HEK293T (cell line): ENCODE results near the gene HSD17B11.
"Not testable (repeated sequence)": the region's sequence is repeated elsewhere in the genome, so short reads cannot be mapped to it uniquely, and the experiment has no call there.

Experiments used
- CTCF ChIA-PET: fragments of 350-600 bp; formaldehyde crosslinking; extraction: SDS; loops from one replicate; lab custom pipeline; 2021; ENCODE audit warnings: antibody characterized with exemption, inconsistent platforms; lab: Yijun Ruan, JAX
- POLR2A ChIA-PET: fragments of 350-600 bp; formaldehyde crosslinking; extraction: SDS; loops from one replicate; lab custom pipeline; 2020; ENCODE audit warnings: antibody characterized with exemption, inconsistent platforms; lab: Yijun Ruan, JAX
- DNase-seq: peaks from one replicate; pipeline ENCODE4 v3.0.0; 2012; ENCODE audit warnings: mixed read lengths; ENCODE audit errors: extremely low spot score
- ARNT ChIP-seq: fragments of 450-650 bp; IDR thresholded peaks from 2 replicates; pipeline ENCODE4 v1.6.1; 2017; ENCODE audit warnings: mild to moderate bottlenecking
- BHLHE40 ChIP-seq: fragments of 450-650 bp; IDR thresholded peaks from 2 replicates; pipeline ENCODE4 v1.6.1; 2016; ENCODE audit warnings: mild to moderate bottlenecking, moderate library complexity, borderline replicate concordance
- CTBP1 ChIP-seq: fragments of 450-650 bp; IDR thresholded peaks from 2 replicates; pipeline ENCODE4 v1.6.1; 2016; ENCODE audit warnings: borderline replicate concordance
- ELF4 ChIP-seq: fragments of 450-650 bp; IDR thresholded peaks from 2 replicates; pipeline ENCODE4 v1.6.1; 2017; ENCODE audit warnings: antibody characterized with exemption
- FOXA1 ChIP-seq: fragments of 450-650 bp; IDR thresholded peaks from 2 replicates; pipeline ENCODE4 v1.6.1; 2016; ENCODE audit warnings: mild to moderate bottlenecking
- FOXK2 ChIP-seq: fragments of 450-650 bp; IDR thresholded peaks from 2 replicates; pipeline ENCODE4 v1.6.1; 2016; ENCODE audit warnings: mild to moderate bottlenecking
- FOXM1 ChIP-seq: fragments of 450-650 bp; IDR thresholded peaks from 2 replicates; pipeline ENCODE4 v1.6.1; 2017; ENCODE audit warnings: mild to moderate bottlenecking, borderline replicate concordance
- HDGF ChIP-seq: fragments of 450-650 bp; IDR thresholded peaks from 2 replicates; pipeline ENCODE4 v1.6.1; 2017; ENCODE audit warnings: antibody characterized with exemption, borderline replicate concordance
- L3MBTL2 ChIP-seq: fragments of 450-650 bp; conservative IDR thresholded peaks from 2 replicates; pipeline ENCODE4 v1.6.1; 2016; ENCODE audit warnings: mild to moderate bottlenecking
- LEF1 ChIP-seq: fragments of 450-650 bp; IDR thresholded peaks from 2 replicates; pipeline ENCODE4 v1.6.1; 2017; ENCODE audit warnings: mild to moderate bottlenecking, borderline replicate concordance
- NFRKB ChIP-seq: fragments of 450-650 bp; IDR thresholded peaks from 2 replicates; pipeline ENCODE4 v1.6.1; 2016; ENCODE audit warnings: mild to moderate bottlenecking, moderate library complexity
- SP1 ChIP-seq: fragments of 450-650 bp; IDR thresholded peaks from 2 replicates; pipeline ENCODE4 v1.6.1; 2017
- SUZ12 ChIP-seq: fragments of 450-650 bp; IDR thresholded peaks from 2 replicates; pipeline ENCODE4 v1.6.1; 2016; ENCODE audit warnings: mild to moderate bottlenecking
- TARDBP ChIP-seq: fragments of 450-650 bp; IDR thresholded peaks from 2 replicates; pipeline ENCODE4 v1.6.1; 2016
- ZNF384 ChIP-seq: fragments of 450-650 bp; IDR thresholded peaks from 2 replicates; pipeline ENCODE4 v1.6.1; 2016
- TF ChIP-seq, protein P1 (sequence below): fragments of 450-650 bp; IDR thresholded peaks from 2 replicates; pipeline ENCODE4 v1.6.1; 2016

HSD17B11 gene

DNA sequence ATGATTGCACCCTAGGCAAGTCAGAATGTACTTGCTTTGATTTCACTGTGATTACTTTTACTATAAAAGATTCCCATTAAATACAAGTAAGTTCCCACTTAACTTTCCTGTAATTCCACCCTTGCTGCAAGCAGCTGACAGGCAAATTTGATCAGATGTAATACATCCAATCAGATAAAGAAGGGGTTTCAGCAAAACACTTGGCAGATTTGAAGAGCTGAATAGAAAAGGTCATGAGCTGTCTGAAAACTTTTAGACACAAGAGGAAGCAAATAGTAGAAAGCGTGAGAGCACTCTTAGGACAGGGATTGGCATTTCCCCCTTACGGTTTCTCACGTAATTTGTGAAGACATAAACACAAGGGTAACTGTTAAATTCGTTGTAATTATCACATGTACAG, 91.1 kb downstream of the HSD17B11 start:
- ChIA-PET POLR2A (interaction anchor here (1.1 kb wide), 1 partner anchor 79 kb away, joined by 3 read pairs; the partner anchor contains the start of gene KLHL8), CTCF (interaction anchor here (0.7 kb wide), 1 partner anchor 166 kb away, joined by 3 read pairs; no protein-coding TSS in a partner anchor)
- TF ChIP-seq NFRKB = no peak
- DNase-seq = no peak

DNA sequence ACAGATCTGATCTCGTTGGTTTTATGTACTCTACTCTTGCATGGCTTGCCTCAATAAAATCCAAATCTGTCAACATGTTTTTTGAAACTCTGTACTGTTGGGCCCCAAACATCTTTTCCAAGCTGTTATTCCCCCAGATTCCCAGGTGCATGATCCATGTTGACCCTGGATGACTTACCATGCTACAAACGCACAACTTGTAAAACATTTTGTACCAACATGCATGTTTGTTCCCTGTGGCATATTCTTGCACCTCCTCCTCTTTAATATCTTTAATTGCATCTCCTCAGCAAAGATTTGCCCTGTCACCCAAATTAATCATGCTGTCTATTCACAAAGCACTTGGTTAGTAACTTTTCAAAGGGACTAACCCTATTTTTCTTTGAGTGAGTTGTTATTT, 92.6 kb downstream of the HSD17B11 start:
- POLR2A ChIA-PET = no interaction called here
- no peak for DNase-seq
- CTCF ChIA-PET = no interaction called here
- TF ChIP-seq SUZ12 (no peak), NFRKB (no peak), HDGF (no peak), SP1 (no peak), ARNT (no peak), LEF1 (no peak), ELF4 (no peak), CTBP1 (no peak), ZNF384 (no peak), BHLHE40 (no peak), L3MBTL2 (no peak), TARDBP (no peak)

DNA sequence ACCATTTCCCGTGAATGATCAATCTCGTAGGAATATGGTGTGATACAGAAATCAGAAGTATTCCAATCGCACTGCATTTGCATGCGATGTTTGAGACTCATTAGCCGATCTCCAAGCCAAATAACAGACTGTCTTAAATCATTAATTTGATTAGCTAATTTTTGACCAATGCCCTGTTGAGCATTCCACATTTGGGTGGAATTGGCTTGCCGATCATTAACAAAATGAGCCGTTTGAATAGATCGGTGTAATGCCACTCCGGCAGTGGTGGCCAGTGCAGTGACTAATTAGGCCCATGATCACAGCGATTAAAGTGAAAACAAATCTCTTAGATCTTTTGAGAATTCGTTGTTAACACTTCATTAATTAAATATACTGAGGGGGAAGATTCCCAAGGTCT, 96.1 kb downstream of the HSD17B11 start:
- POLR2A ChIA-PET, DNase-seq, CTCF ChIA-PET: not testable (repeated sequence)

DNA sequence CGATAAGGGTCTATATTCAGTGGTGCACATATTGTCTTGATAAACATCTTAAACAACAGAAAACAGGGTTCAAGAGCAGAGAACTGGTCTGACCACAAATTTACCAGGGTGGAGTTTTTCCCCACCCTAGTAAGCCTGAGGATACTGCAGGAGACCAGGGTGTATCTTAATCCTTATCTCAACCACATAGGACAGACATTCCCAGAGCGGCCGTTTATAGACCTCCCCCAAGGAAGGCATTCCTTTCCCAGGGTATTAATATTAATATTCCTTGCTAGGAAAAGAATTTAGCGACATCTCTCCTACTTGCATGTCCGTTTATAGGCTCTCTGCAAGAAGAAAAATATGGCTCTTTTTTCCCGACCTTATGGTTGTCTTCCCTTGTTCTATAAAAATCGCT, 97.1 kb downstream of the HSD17B11 start:
- POLR2A ChIA-PET, CTCF ChIA-PET, DNase-seq: not testable (repeated sequence)

DNA sequence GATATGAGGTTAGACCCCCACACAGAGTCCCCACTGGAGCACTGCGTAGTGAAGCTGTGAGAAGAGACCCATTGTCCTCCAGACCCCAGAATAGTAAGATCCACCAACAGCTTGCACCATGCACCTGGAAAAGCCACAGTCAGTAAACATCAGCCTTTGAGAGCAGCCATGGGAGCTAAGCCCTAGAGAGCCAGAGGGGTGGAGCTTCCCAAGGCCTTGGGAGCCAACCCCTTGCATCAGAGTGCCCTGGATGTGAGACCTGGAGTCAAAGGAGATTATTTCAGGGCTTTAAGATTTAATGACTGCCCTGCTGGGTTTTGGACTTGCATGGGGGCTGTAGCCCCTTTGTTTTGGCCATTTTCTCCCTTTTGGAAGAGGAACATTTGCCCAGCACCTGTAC, 104.0 kb downstream of the HSD17B11 start:
- ChIA-PET POLR2A (no interaction called here), CTCF (no interaction called here)
- no peak for TF ChIP-seq CTBP1
- TF ChIP-seq ZNF384 = no peak
- no peak for TF ChIP-seq L3MBTL2
- TF ChIP-seq, protein P1, sequence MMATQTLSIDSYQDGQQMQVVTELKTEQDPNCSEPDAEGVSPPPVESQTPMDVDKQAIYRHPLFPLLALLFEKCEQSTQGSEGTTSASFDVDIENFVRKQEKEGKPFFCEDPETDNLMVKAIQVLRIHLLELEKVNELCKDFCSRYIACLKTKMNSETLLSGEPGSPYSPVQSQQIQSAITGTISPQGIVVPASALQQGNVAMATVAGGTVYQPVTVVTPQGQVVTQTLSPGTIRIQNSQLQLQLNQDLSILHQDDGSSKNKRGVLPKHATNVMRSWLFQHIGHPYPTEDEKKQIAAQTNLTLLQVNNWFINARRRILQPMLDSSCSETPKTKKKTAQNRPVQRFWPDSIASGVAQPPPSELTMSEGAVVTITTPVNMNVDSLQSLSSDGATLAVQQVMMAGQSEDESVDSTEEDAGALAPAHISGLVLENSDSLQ = no peak
- TF ChIP-seq FOXK2 = no peak
- TF ChIP-seq FOXM1 = no peak
- no peak for TF ChIP-seq SUZ12
- TF ChIP-seq SP1 = no peak
- TF ChIP-seq HDGF = no peak
- no peak for TF ChIP-seq FOXA1
- no peak for TF ChIP-seq ELF4
- no peak for TF ChIP-seq TARDBP
- no peak for DNase-seq
